Measurements from ENCODE around the gene RNF121.

RNF121 gene

DNA sequence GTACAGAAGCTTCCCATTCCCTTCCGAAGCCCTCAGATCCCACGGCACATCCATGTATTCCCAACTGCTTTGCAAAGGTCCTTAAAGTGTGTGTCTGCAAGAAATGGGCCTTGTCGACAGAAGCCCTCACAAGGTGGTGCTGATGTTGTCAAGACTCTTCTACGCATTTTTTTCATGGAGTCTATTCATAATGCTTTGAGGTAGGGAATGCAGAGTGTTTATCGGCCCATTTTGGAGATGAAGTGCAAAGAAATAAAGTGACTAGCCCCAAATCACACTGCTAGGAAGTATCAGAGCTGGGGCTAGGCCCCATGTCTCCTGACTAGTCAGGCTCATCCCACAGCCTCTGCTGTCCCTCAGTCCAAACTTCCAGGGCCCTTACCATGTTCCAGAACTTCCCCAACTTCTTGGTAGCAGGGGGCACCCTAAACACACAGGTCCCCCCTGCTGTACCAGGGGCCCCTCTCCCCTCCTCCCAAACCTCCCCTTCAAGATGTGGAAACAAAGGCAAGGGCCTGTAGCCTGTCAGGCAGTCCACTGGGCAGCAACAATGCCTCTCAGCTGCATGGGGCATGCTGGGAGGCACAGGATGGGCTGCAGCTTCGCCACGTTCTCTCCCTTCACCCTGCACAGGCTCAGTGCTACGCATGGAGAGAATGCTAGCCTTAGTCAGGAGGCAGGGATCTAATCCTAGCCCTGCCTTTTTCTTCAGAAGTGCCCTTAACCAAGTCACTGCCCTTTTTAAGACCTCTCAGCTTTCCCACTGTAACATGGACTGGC lies 77.7 kb downstream of the RNF121 start:
- no peak for DNase-seq (ENCODE audit: low spot score)

DNA sequence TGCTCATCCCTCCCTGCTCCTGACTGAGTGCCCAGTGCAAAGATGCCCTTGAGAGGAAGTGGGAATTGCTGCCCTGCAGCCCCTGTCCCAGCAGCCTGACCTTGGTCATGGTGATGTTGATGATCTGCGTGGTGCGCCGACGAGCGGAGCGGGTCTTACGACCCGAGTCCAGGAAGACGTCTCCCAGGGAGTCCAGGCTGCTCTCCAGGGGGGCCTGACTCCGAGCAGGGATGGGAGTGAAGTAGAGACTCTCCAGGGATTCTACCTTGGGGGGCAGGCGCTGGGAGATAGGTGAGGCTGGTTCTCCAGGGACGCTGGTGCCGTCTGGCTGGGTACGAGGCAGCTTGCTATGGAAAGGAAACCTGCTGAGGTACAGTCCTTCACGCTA lies 78.2 kb downstream of the RNF121 start:
- DNase-seq (ENCODE audit: low spot score), result no peak

DNA sequence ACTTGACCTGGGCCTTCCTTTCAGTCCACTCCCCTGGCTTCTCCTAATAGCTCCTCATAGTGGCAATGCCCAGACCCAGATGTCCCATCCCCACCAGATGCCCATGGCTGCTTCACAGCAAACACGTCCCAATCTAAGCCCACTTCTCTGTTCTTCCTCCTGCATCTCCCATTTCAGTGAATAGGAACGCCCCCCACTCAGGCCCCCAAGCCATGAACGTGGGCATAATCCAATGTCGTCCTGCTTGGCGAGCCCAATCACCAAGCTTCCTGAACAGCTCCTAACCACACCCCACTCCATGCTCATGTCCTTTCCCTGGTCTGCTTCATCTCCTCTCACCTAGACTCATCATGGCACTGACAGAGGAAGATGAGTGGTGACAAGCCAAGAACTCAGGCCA lies 78.7 kb downstream of the RNF121 start:
- no peak for DNase-seq (ENCODE audit: low spot score)

DNA sequence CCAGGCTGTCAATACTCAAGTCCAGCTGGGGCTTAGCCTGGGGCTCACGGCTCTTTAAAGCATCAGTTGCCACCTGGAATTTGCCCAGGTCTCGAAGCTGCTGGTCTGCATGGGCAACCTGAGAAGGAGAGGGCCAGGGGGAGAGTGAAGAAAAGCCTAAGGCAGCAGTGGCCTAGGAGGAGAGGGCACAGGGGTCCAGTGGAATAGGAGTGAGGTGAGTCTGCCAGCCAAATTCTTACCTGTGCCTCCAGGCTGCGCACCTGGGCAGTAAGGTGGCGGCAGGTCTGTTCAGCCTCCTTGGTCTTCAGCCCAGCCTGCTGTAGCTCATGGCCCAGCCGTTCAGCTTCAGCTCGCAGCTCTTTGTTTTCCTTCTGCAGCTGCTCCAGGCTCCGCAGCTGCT lies 79.9 kb downstream of the RNF121 start:
- no peak for DNase-seq (ENCODE audit: low spot score)

DNA sequence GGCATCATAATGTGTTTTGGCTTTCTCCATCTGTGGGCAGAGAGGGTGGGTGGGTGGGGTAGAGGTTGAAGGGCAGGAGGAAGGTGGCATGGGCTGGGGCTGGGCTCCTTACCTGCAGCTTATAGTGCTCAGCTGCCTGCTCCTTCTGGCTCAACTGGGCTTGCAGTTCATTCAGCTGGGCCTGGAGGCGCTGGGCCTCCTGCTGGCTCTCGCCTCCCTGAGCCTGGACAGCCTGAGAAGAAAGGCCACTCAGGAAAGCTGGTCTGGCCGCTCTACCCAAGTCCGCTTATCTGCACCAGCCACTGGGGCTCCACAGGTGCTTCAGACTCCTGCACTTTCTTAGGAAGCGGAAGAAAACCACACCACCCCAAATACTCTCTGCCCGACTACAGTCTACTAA lies 80.3 kb downstream of the RNF121 start:
- no peak for DNase-seq (ENCODE audit: low spot score)

DNA sequence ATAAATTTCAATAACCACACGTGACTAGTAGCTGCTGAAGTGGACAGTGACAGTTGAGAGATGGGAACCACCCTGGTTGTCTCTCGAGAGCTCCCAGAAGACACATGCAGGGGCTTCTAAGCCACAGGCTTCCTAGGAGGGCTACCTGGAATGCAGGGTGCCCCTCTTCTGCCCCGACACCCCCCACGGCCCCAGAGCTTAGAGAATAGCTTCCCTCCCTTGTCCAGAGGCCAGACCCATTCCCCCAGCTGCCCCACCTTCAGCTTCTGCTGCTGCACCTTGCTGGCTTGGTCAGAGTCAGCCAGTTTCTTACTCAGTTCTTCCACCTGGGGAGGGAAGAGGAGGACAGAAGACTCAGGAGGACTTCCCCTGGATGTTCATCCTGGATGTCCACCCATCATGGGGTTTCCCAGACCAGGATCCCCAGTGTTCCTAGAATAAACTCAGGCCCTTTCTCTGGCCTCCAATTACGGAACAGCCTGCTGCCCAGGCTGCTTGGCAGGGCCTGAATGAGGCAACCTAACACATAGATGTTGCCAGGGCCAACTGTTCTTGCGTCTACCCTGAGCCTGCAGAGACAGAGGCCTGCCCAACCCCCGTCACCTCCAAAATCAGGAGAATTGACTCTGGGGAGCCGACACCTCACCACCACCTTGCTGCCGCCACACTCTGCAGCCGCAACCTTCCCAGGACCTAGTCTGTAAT lies 81.8 kb downstream of the RNF121 start:
- no peak for DNase-seq (ENCODE audit: low spot score)

DNA sequence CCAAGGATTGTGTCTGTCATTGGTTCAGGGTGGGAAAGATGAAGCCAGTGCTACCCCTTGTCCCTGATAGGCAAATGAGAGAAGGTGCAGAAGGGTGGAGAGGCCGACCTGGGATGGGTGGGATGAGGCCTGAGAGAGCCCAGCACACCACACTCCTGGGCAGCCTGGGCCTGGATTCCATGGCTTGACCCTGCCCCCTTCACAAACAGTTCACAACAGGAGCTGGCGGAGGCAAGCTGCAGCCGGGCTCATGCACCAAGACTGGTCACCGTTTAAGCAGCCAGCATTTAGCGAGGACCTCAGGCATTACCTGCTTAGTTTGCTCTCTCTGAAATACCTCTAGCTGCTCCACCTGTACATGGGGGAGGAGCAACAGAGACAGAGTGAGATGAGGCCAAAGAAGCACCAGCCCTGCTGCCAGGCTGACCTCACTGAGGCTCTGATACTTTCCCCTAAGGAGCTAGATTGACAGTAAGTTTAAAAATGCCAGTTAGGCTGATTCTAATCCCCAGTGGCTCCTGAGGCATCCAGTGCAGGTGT lies 83.3 kb downstream of the RNF121 start:
- no peak for DNase-seq (ENCODE audit: low spot score)

DNA sequence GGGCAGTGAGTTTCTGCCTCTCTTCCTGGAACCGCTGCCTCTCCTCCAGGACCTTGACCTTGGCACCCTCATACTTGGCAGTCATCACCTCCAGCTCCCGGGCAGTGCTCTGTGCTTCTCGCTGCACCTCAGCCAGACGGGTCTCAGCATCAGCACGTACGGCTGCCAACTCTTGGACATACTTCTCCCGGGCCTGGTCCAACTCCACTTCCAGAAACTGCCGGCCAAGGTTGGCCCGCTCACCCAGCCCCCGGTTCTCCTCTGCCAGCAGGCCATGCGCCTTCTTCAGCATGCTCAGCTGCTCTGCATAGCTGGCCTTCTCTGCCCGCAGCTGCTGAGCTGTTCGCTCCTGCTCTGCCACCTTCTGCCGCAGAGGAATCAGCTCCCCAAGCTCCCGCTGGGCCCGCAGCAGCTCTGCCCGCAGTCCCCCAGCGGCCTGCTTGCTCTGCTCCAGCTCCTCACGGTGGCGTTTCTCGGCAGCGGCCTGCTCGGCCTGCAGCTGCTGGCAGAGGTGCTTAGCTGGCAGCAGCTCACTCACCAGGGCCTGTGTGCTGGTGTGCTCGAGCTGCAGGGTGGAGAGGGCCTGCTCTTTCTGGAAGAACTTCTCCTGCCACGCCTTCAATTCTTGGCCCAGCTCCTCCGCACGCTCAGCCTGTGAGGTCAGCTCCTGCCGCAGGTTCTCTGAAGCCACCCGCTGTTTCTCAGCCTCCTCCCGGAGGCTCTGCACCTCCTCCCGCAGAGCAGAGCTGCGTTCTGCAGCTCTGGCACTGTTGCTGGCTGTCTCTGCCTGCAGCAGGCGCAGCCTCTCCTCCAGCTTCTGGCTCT lies 84.3 kb downstream of the RNF121 start:
- DNase-seq (ENCODE audit: low spot score), result no peak

DNA sequence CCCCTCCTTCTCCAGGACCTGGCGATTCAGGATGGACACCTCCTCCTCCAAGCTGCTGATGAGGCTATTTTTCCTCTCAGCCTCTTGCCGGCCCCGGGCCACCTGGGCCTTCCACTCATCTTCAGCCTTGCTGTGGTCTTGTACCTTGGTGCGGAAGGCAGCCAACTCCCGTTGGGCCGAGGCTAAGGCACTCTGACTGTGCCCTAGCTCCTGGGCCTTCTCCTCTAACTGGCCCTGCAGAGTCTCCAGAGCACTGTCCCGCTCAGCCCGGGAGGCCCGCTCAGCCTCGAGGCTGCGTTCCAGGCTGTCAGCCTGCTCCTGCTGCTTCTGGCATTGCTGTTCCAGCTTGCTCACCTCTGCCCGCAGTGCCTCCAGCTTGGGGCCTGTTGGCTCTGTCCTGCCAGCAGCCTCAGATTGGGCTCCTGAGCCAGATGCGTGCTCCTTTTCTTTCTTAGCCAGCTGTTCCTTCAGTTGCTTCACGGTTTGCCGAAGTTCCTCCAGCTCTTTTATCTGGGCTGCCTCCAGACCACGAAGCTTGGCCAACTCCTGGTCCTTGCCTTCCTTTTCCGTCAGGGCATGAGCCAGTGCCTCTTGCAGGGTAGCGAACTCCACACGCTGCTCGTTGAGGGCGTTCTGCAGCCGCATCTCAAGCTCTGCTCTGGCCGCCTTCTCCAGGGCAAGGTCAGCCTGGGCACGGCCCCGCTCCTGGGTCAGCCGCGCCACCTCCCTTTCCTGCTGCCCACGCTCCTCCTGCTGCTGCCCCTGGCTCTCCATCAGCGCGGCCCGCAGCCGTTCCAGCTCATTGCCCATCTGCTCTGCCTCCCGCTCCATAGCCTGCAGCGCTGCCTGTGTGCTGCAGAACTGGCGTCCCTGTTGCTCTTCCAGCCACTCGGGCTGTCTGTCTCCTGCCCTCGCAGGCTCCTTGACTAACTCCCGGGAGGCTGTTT lies 85.2 kb downstream of the RNF121 start:
- no peak for DNase-seq (ENCODE audit: low spot score)

DNA sequence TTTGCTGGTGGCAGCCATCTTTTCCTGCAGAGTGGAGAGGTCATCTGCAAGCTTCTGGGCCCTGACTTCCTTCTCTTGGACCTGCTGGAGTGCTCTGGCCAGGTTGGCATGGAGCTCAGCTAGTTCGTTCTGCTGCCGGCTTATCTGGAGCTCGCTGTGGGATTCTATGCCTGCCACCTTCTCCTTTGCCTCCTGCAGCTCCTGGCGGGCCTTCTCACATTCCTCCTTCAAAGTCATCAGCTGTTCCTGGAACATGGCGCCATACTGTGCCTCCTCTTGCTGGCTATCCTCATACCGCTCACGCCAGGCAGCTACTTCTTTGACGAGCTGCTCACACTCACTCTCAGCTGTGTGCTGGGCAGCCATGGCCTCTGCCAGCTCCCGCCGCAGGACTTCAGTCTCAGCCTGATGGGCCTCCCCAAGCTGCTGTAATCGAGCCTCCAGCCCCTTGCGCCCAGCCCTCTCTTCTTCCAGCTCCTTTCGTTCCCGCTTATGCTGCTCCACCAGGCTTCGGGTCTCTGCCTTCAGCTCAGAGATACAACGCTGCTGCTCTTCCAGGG lies 86.0 kb downstream of the RNF121 start:
- DNase-seq (ENCODE audit: low spot score), result no peak

DNA sequence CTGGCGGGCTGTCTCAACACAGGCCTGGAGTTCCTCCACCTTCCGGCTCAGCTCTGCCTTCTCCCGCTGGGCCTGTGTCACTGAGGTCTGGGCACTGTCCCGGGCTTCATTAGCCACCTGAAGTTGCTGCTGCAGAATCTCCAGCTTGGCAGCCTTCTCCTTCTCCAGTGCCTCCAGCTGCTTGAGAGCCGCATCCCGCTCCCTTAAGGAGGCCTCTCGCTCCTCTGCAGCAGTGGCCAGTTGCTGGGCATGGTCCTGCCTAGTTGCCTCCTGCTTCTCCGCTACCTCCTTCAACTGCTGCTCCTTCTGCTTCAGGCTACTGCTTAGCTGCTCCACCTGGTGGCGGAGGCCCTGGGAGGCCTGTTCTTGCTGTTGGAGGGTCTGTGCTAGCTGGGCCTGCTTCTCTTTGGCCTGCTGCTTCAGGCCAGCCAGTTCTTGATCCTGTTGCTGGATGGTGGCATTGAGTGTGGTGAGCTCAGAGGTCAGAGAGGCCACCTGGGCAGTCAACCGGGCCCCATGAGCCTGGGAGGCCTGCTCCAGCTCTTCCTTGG lies 86.7 kb downstream of the RNF121 start:
- no peak for DNase-seq (ENCODE audit: low spot score)

DNA sequence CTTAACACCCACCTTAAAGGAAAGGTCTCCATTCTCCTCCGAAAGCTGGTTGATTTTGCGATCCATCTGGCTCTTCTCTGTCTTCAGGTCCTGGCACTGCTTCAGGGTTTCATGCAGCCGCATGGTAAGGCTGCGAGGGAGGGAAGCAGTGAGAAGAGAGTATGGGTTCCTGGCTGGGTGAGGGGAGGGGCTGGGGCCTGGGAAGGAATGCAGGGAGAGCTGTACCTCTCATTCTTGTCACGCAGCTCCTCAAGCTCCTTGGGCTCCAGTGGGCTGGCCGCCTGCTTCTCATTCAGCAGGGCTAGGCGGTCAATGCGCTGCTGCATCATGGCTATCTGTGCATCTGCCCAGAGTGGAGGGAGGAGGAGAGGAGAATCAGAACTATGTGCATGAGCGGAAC lies 89.3 kb downstream of the RNF121 start:
- no peak for DNase-seq (ENCODE audit: low spot score)

DNA sequence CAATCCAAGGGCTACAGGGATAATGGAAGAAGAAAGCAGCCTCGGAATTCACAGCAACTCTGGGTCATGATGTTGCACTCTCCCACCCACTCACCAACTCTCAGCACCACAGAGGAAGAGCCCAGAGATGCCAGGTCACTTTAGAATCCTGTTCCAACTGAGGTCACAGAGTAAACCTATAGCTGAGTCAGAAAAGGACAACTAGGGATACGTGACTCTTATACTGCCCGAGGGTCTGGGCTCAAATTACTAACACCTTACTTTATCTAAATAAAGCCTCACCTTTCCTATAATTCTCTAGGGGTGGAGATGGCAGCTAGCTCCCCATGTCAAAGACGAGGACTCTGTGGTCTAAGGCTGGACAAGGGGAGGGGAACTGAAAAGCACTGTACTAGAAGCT lies 94.5 kb downstream of the RNF121 start:
- no peak for DNase-seq (ENCODE audit: low spot score)

DNA sequence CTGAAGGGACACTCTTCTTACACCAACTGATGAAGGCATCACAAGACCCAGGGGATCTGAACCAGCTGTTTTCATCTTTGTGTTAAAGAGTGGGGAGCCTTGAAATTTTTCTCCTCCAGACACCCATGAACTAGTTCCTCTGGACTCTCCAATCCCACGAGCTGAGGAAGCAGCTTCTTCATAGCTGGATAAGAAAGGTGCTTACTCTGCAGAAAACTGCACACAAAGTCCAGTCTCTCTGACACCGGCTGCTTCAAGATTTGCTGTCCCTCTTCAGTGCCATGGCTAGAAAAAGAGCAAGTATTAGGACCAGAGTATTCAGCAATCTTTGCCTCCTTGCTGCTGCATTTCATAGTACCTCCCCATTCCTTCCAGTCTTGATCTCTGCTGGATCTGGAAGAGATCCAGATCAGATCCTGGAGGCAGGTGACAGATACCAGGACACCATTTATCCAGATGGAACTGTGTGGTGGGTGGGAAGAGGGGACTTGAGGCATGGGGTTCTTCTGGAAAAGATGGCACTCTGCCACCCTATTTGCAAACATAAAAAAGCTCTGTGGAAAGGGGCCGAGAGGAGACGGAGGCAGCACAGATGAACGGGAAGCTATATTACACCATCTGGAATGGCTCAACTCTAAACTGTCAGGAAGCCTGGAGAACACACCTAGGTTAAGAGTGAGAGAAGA lies 95.4 kb downstream of the RNF121 start:
- no peak for DNase-seq (ENCODE audit: low spot score)

DNA sequence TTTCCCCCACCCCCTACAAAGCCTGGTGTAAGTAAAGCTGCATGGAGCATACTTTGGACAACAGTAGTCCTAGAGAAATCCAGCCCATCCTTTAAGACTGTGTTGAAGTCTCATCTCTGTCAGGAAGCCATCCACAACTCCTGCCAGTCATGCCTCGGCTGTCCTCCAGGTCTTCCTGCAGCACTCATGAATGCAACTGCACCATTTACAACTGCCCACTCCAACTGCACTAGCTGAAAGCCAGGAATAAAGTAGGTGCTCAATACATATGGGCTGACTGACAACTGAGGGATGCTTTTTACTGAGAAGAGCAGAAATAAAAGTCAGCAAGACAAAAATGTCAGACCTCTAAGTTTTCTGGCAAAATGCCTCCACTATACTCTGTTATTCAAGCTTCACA lies 97.2 kb downstream of the RNF121 start:
- DNase-seq (ENCODE audit: low spot score), result no peak

DNA sequence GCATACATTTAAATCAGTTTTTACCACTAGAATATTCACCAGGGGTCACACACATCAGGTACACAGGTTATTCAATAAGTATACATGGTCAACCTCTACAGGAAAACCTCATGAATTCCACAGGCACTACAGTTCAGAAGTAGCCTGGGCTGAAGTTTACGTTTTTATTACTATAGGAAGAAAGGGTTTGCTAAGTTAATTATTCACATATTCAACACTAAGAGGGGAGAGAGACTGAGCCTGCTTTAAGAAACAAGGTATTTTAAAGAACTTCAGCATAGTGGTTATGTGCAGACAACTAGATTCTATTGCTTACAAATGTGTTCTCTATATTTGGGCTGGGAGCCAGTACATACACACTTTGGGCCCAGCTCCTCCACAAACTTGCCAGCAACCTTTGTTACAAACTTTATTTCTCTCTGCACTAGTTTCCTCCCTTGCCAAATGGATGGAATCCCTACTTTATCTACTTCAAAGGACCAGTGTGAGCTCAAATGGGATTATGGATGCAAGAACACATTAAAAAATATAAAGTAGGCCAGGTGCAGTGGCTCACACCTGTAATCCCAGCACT lies 101.7 kb downstream of the RNF121 start:
- DNase-seq (ENCODE audit: low spot score), result no peak

DNA sequence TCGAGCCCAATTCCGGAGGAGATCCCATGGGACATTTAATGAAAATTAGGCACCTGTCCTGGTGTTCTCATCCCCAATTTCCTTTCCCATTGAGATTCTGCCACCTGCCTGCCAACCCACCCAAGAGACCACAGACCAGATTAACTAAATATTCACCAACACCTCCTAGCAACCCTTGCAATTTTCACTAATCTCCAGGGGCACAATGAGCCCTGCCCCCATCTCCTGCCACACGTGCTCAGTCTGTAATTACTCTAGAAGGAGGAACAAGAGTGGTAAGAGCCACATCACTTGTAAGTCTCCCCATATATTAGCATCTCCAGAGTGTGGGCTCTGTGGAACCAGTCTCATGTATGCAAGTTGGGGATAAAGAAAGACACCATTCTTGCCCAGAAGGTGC lies 107.8 kb downstream of the RNF121 start:
- no peak for DNase-seq (ENCODE audit: low spot score)

DNA sequence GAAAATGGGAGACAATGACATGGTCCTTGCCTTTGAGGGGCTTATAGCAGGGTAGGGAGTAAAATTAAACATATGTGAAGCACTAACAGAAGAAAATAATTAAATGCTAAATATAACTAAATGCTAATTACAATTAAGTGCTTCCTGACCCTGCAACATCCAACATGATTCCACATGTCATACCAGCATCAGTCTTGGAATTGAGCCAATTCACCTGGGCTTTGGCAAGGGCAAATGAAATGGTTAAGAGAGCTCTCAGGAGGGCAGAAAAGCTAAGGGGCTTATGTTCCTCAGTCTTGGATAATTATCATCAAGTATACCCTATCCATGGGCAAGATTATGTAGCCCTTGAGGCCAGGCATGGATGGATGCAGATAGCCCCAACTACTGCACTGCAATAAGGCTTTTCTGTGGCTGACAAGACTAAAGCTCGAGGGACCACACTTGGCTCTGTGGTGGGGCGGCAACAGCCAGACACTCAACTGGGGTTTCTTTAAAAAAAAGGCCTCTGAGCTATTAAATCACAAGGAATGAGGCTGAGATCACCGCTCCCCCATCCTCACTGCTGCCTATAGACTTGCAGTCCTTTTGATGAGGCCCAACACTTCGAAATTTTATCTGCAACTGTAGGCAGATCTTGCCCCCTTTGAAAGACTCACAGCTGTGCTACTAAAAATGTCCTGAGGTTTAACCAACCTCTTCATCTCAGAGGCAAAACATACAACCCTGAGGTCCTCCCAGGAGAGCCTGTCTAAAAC lies 108.9 kb downstream of the RNF121 start:
- DNase-seq (ENCODE audit: low spot score), result no peak

DNA sequence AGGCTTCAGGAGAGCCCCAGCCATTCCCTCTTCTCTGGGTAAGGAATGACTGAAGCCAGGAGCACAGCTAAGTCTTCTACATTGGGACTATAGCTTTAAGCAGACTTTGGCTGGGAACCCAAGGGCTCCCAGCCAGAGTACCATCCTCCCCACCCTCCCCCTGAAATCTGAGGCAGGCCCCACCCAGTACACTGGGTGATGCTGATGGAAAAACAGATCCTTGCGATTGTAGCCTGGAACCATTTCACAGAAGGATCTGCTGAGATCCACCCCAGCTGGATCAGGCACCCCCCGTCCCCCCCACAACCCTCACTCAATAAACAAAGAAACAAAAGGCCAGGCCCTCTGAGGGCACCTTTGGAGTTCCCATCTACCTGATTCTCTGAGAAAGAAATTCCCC lies 109.6 kb downstream of the RNF121 start:
- DNase-seq (ENCODE audit: low spot score), result no peak

Data from LoVo (cell line).